Measurements from ENCODE around the gene GNAQ.
"Not testable (repeated sequence)": the region's sequence is repeated elsewhere in the genome, so short reads cannot be mapped to it uniquely, and the experiment has no call there.

The GNAQ gene

DNA sequence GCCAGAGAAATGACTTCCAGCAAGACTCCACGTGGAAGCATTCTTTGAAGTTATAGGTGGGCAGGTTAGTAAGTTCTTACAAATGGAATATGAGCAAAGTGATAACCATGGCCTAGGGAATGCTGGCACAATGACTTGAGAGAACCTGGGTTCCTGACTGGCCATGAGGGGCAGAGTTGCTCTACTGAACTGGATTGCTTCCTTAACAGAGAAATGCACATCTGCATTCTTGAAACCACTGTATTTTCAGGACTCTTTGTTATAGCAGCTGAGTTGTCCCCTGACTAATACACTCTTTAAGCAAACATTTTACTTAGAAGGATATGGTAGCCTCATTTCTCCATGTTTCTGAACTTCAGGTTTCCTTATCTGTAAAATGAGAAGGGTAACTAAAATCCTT, 275.2 kb downstream of the GNAQ start:
- no peak for DNase-seq

GRCh38 chr9:77753180-77753579, 278.4 kb downstream of the GNAQ start:
- DNase-seq, result no peak

DNA sequence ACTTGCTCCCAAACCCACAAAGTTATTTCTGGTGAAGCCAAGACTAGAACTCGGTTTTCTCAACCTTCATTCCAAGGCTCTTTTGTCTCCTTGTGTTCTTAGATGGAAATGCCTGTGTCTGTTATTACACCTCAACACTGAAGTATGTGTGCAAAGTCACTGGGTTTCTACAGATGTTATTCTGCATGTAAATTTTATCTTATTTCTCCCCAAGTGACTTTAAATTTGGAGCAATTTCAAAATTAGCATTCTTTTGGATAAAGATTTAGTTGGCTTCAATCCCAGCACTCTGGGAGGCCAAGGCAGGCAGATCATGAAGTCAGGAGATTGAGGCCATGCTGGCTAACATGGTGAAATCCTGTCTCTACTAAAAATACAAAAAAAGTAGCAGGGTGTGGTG, 279.1 kb downstream of the GNAQ start:
- no peak for DNase-seq

- no peak for DNase-seq
Observed at GRCh38 chr9:77751341-77752091, 280.1 kb downstream of the GNAQ start.

DNA sequence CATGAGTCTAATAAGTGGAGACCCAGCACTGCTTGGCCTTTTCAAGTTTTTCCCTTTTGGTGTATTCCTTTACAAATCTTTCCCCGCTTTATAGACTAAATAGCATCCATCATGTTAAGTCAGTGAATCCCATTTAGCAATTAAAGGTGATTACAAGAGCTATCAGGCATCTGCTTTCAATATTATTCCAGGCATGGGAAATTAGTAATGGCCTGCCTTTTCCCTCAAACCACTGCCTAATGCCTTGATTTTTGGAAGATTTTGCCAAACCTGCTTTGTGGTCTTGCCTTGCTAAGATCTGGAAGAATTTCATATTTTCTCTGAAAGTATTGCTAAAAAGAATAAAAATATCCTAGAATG, 280.6 kb downstream of the GNAQ start:
- no peak for DNase-seq

GRCh38 chr9:77750284-77750683, 281.3 kb downstream of the GNAQ start:
- no peak for DNase-seq

GRCh38 chr9:77748214-77748772, 283.3 kb downstream of the GNAQ start:
- DNase-seq, result no peak

DNA sequence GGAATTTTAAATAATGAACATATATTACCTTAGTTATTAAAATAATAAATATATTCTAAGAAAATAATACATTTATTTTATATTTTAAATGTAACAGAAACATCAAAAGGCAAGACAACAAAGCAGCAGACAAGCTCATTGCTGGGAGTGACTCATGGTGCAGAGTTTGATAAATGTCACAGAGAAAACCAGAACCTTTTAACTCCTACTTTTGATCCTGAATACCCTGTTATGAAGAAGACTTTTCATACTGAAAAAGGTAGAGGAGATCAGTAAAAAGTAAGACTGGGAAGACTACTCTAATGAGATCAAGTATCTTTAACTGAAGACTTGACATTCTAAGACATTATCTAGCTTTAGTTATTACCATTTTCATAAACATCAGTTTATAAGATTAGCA, 284.4 kb downstream of the GNAQ start:
- DNase-seq, result no peak

GRCh38 chr9:77744841-77745430, 286.7 kb downstream of the GNAQ start:
- no peak for DNase-seq

DNA sequence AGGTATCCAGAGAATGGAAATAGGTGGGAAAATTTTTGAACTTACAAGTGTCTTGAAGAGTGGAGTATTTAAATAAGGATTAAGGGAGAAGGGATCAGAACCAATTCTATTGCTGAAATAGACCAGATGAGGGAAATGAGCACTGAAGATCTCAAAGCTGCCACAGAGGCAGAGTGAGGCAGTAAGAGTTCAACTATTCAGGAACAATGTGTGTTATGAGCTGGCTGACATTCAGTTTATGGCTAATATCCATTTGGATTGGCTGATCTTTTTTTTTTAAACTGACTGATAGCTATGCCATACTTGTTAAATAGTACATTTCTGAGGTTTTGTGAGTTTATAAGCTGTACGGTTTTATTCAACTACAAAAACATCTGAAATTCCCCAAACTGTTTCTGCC, 288.2 kb downstream of the GNAQ start:
- no peak for DNase-seq

GRCh38 chr9:77738932-77739331, 292.7 kb downstream of the GNAQ start:
- DNase-seq, result no peak

DNA sequence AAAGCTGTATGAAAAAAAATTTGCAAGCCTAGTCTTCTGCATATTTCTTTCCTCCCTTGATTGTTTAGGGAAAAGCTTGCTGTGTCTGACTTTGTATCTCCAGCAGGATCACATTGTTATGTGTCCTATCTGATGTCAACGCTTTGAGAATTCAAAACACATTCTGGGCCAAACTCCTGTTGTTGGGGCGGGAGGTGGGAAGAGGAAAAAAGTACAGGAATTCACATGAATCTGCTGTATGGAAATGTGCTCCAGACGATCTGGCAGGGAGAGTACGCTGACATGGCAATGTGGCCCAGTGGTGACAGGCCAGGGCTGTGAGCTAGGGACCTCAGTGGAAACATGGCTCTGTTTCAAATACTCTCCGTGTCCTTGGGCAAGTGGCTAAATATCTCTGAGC, 296.1 kb downstream of the GNAQ start:
- no peak for DNase-seq

GRCh38 chr9:77731930-77732329, 299.7 kb downstream of the GNAQ start:
- no peak for DNase-seq

DNA sequence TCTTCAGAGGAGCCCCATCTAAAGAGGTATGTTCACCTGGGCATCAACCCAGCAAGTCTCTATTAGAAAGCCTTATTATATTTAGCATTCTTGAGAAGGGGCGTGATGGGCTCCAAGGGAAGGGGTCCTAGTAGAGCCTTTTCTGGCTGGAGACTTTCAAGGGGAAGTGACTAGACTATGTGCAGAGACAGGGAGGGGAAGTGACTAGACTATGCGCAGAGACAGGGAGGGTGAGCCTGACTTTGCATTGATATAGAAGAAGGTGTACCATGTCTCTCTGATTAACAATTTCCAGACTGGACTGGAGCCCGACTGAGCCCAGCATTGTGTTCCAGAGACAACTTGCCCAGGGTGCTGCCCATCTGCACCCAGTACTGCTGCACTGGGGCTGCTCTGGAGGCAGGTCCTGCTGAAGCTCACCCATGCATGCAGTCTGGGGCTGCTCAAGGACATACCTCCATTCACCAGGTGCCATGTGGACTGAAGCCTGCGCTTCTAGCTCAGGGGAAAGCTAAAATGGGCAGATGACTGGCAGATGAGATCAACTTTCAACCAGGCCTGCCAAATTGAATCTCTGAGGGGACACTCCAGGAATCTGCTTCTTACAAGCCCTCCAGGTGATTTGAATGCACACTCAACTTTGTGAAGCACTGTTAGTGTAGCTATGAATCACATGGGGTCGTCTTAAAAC, 300.5 kb downstream of the GNAQ start:
- no peak for DNase-seq

DNA sequence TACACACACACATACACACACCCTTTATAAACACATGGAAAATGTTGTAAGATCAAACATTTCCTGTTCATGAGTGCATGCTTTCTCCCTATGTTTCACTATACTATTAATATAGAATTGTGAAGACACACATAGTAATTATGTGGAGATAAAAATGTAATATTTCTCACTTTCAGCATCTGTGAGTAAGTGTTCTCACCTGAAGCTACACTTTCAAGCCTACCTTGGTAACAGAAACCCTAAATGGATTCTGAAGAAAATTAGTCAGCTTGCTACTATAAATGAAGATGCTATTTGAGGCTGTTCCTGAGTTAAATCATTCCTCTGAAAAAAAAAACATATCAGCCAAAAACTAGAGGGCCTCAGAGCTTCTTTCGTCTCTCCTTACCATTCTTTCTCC, 302.4 kb downstream of the GNAQ start:
- DNase-seq, result no peak

- no peak for DNase-seq
Observed at GRCh38 chr9:77726814-77727213, 304.8 kb downstream of the GNAQ start.

- no peak for DNase-seq
Observed at GRCh38 chr9:77726289-77726688, 305.3 kb downstream of the GNAQ start.

DNA sequence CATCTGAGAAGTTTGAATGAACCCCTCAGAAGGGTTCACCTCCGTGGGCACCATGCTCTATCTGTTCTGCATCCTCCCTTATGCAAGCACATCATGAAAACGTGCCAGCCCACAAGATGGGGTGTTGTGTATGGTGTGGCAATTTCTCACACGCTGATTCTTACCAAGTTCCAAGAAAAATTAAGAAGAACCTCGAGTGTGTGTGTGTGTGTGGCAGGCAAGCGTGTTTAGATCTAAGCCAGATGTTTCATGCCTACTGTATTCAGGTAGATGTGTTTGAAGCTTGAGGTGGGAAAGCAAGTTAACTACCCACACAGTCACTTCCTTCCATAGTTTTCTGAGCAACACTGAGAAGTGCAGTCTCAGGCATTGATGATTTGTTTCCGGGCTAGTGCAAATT, 305.8 kb downstream of the GNAQ start:
- DNase-seq, result no peak

DNA sequence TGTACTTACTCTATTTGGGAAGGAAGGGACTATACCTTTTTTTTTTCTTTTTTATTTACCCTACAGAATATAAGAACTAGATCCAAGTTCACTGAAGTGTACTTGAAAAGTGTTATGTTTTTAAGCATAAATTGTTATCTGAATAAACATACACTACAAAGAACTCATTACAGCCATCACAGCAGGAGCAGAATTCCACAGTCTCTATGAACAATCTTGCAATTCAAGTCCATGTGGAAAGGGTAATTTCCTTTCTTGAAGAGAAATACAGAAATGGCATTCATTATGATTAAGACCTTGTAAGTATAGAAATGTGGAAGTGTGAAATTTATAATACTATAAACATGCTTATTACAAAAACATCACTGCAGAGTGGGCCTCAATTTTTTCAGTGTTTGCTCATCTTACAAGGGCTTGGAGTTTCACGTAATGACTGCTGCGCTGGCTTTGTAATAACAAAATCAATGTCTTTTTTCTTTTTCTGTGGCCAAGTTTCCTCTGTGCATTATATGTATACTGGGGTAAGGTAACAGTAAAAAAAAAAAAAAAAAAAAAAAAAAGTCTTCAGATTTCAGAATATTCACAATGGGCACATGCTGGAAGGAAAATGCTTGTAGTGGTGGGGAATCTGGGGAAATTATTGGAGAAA, 306.4 kb downstream of the GNAQ start:
- no peak for DNase-seq

GRCh38 chr9:77721156-77721555, 310.5 kb downstream of the GNAQ start:
- not testable (repeated sequence) for DNase-seq

DNA sequence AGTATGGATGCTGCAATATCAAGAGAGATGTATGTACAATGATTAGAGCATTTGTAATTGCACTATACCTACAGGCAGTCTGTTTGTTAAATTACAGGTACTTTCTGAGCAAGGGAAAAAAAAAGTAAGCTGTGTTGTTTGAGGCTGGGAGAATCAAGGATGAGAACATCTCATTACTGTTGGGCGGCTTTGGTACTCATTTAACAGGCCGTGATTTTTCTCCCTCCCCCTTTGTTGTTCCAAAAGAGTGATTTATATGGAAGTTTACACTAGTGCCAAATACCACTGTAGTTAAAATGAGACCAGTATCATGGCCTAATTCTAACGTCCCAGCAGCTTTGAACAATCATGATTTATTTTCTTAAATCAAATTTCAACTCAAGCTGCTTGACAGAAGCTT, 312.3 kb downstream of the GNAQ start:
- DNase-seq, result no peak

- not testable (repeated sequence) for DNase-seq
Observed at GRCh38 chr9:77718298-77718640, 313.3 kb downstream of the GNAQ start.

DNA sequence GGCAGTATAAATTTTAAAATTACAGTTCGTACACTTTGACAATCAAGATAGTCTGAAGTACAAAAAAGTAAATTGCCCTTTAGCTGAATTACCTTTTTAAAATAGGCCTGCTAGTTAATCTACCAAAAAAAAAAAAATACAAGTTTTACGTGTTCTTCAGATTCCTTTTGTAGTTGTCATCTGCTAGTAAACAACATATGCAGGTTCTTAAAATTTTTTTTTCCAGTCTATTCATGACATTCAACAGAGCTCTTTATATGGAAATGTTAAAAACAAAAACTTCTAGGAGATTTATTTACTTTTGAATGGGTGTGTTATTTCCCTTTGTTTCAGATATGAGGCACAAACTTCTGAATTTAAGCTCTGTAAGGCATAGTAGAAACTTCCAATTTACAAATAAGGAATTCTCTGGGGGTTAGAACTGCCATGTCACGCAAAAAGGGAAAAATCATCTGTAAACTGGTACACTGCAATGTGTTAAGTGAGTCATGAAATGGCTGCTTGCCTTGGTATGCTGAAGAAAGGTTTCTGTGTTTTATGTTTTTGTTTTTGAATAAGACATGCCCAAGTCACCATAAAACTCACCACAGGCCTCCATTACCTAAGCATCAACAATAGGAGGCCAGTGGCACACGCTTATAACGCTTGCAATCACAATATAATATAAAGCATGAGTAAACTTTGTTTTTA, 313.9 kb downstream of the GNAQ start:
- not testable (repeated sequence) for DNase-seq
